ENCODE data around the gene SPATA22.

- TF ChIP-seq CTCF (IDR thresholded peaks at IDR 0.05) (no peak), POLR2A (IDR thresholded peaks at IDR 0.05) (no peak)
Measured at GRCh38 chr17:3497101-3497500, 25.5 kb upstream of the SPATA22 start.
